Ectodermal cell (in vitro differentiated cells): ENCODE measurements around the gene TTBK2.

Source experiments
- H3K27ac ChIP-seq: 2 replicates; pipeline ENCODE4 v1.7.0; 2013; ENCODE audit warnings: mild to moderate bottlenecking, low read depth, low read length; ENCODE audit not compliant: insufficient read depth, poor library complexity, severe bottlenecking
- H3K27me3 ChIP-seq: 2 replicates; pipeline ENCODE4 v1.7.0; 2013; ENCODE audit warnings: mild to moderate bottlenecking, low read length; ENCODE audit not compliant: insufficient read depth, control insufficient read depth, poor library complexity, severe bottlenecking
- H3K36me3 ChIP-seq: one replicate; pipeline ENCODE4 v1.7.0; 2013; ENCODE audit warnings: low read length; ENCODE audit not compliant: control insufficient read depth, insufficient read depth
- H3K4me1 ChIP-seq: one replicate; pipeline ENCODE4 v1.7.0; 2013; ENCODE audit warnings: low read length; ENCODE audit not compliant: control insufficient read depth, insufficient read depth
- H3K4me3 ChIP-seq: 2 replicates; pipeline ENCODE4 v1.7.0; 2013; ENCODE audit warnings: low read depth, low read length, control low read depth; ENCODE audit not compliant: insufficient read depth
- H3K9me3 ChIP-seq: 2 replicates; pipeline ENCODE4 v1.7.0; 2013; ENCODE audit warnings: mild to moderate bottlenecking, low read length, moderate library complexity; ENCODE audit not compliant: control insufficient read depth
- WGBS, 2 experiments: methylation state at CpG; one replicate each; pipeline ENCODE4 v1.1.7; 2013; ENCODE audit warnings: missing lambda C conversion rate in 2 of 2; 5-methylcytosine and 5-hydroxymethylcytosine counted together

The TTBK2 gene

GRCh38 chr15:42704492-42704926, 216.1 kb downstream of the TTBK2 start:
- Histone ChIP-seq H3K36me3 (peaks cover 5% of the 10 kb centered on the region), H3K9me3 (no peaks in the 10 kb centered on the region), H3K4me3 (no peak overlapping the region), H3K27me3 (no peaks in the 10 kb centered on the region), H3K4me1 (no peaks in the 10 kb centered on the region), H3K27ac (no peak overlapping the region)
- WGBS, 2 experiments = 56 to 57% methylated on average over 4 of the region's 4 CpGs

- Histone ChIP-seq H3K27ac (no peak overlapping the region), H3K36me3 (peaks cover 9% of the 10 kb centered on the region), H3K4me3 (no peak overlapping the region), H3K9me3 (no peaks in the 10 kb centered on the region), H3K27me3 (no peaks in the 10 kb centered on the region), H3K4me1 (no peaks in the 10 kb centered on the region)
- WGBS, 2 experiments = 94 to 95% methylated on average over 5 of the region's 5 CpGs
Observed at GRCh38 chr15:42696626-42697025, 224.0 kb downstream of the TTBK2 start.

GRCh38 chr15:42695527-42696071, 225.0 kb downstream of the TTBK2 start:
- peaks cover 9% of the 10 kb centered on the region for H3K36me3 ChIP-seq

GRCh38 chr15:42694398-42694797, 226.2 kb downstream of the TTBK2 start:
- Histone ChIP-seq H3K27me3 (no peaks in the 10 kb centered on the region), H3K4me1 (no peaks in the 10 kb centered on the region), H3K36me3 (peaks cover 5% of the 10 kb centered on the region), H3K9me3 (no peaks in the 10 kb centered on the region), H3K27ac (no peak overlapping the region), H3K4me3 (no peak overlapping the region)
- 93 to 95% methylated on average over 10 of the region's 10 CpGs for WGBS, 2 experiments

More at GRCh38 chr15:42695527-42696071, 225.0 kb downstream of the TTBK2 start:
- no peaks in the 10 kb centered on the region for H3K27me3 ChIP-seq
- no peaks in the 10 kb centered on the region for H3K4me1 ChIP-seq
- no peaks in the 10 kb centered on the region for H3K9me3 ChIP-seq
- 94 to 95% methylated on average over 6 of the region's 6 CpGs for WGBS, 2 experiments
- no peak overlapping the region for H3K4me3 ChIP-seq
- H3K27ac ChIP-seq = no peak overlapping the region

- no peak overlapping the region for H3K4me3 ChIP-seq
- H3K4me1 ChIP-seq = no peaks in the 10 kb centered on the region
- H3K9me3 ChIP-seq = no peaks in the 10 kb centered on the region
- WGBS, 2 experiments = 94 to 96% methylated on average over 6 of the region's 6 CpGs
- H3K36me3 ChIP-seq = peaks cover 5% of the 10 kb centered on the region
- H3K27me3 ChIP-seq = no peaks in the 10 kb centered on the region
- no peak overlapping the region for H3K27ac ChIP-seq
Observed at GRCh38 chr15:42693942-42694341, 226.6 kb downstream of the TTBK2 start.

GRCh38 chr15:42693496-42693895, 227.1 kb downstream of the TTBK2 start:
- Histone ChIP-seq H3K27me3 (no peaks in the 10 kb centered on the region), H3K9me3 (no peaks in the 10 kb centered on the region), H3K4me3 (no peak overlapping the region), H3K27ac (no peak overlapping the region), H3K4me1 (no peaks in the 10 kb centered on the region), H3K36me3 (peaks cover 5% of the 10 kb centered on the region)
- 94 to 95% methylated on average over 6 of the region's 6 CpGs for WGBS, 2 experiments

GRCh38 chr15:42692997-42693396, 227.6 kb downstream of the TTBK2 start:
- Histone ChIP-seq H3K36me3 (peaks cover 5% of the 10 kb centered on the region), H3K9me3 (no peaks in the 10 kb centered on the region), H3K4me3 (no peak overlapping the region), H3K27me3 (no peaks in the 10 kb centered on the region), H3K27ac (no peak overlapping the region), H3K4me1 (no peaks in the 10 kb centered on the region)
- WGBS, 2 experiments = 95% methylated on average over 4 of the region's 4 CpGs

- WGBS, 2 experiments = 85 to 91% methylated on average over 1 of the region's 1 CpG
- Histone ChIP-seq H3K36me3 (peaks cover 10% of the 10 kb centered on the region), H3K9me3 (no peaks in the 10 kb centered on the region), H3K27ac (no peak overlapping the region), H3K4me1 (no peaks in the 10 kb centered on the region), H3K27me3 (no peaks in the 10 kb centered on the region), H3K4me3 (no peak overlapping the region)
Observed at GRCh38 chr15:42692536-42692935, 228.0 kb downstream of the TTBK2 start.

GRCh38 chr15:42691770-42692169, 228.8 kb downstream of the TTBK2 start:
- 93 to 94% methylated on average over 9 of the region's 9 CpGs for WGBS, 2 experiments
- H3K27me3 ChIP-seq = no peaks in the 10 kb centered on the region
- no peaks in the 10 kb centered on the region for H3K4me1 ChIP-seq
- H3K36me3 ChIP-seq = peaks cover 11% of the 10 kb centered on the region
- H3K27ac ChIP-seq = no peak overlapping the region
- H3K4me3 ChIP-seq = no peak overlapping the region
- no peaks in the 10 kb centered on the region for H3K9me3 ChIP-seq

GRCh38 chr15:42691308-42691707, 229.3 kb downstream of the TTBK2 start:
- WGBS, 2 experiments = 94% methylated on average over 4 of the region's 4 CpGs
- Histone ChIP-seq H3K4me3 (no peak overlapping the region), H3K36me3 (peaks cover 16% of the 10 kb centered on the region)

More at GRCh38 chr15:42691308-42691707, 229.3 kb downstream of the TTBK2 start:
- Histone ChIP-seq H3K27me3 (no peaks in the 10 kb centered on the region), H3K27ac (no peak overlapping the region), H3K9me3 (no peaks in the 10 kb centered on the region), H3K4me1 (no peaks in the 10 kb centered on the region)
